Measurements from ENCODE around the gene CIB4. TPM values are rescaled to one million over a fixed set of nuclear protein-coding genes. Genes with fewer than 3 reads are reported as not detected.

The CIB4 gene
- total RNA-seq, 1 donor from 2014 or later, result not detected

- peaks cover 10% of the 10 kb centered on the region for H3K4me1 Mint-ChIP-seq
- H3K27ac Mint-ChIP-seq (ENCODE audit: unreplicated experiment), result peak overlapping the region; percentile 75
- H3K4me3 Mint-ChIP-seq, result no peak overlapping the region
- H3K27me3 Mint-ChIP-seq (ENCODE audit: low read depth), result no peaks in the 10 kb centered on the region
- H3K36me3 Mint-ChIP-seq (ENCODE audit: low read depth), result no peaks in the 10 kb centered on the region
- no peaks in the 10 kb centered on the region for H3K9me3 Mint-ChIP-seq
- no peak for DNase-seq (ENCODE audit: low read depth, low spot score)
- no peak for TF ChIP-seq CTCF (conservative IDR thresholded peaks at IDR 0.05)
Measured at GRCh38 chr2:26536371-26537068, 104.6 kb downstream of the CIB4 start.

GRCh38 chr2:26535663-26536275 lies 105.4 kb downstream of the CIB4 start:
- Mint-ChIP-seq H3K27ac (ENCODE audit: unreplicated experiment) (no peak overlapping the region), H3K27me3 (ENCODE audit: low read depth) (no peaks in the 10 kb centered on the region), H3K9me3 (no peaks in the 10 kb centered on the region), H3K4me3 (no peak overlapping the region), H3K36me3 (ENCODE audit: low read depth) (no peaks in the 10 kb centered on the region), H3K4me1 (peaks cover 7% of the 10 kb centered on the region)
- DNase-seq (ENCODE audit: low read depth, low spot score), result no peak
- TF ChIP-seq CTCF (conservative IDR thresholded peaks at IDR 0.05), result no peak

- Mint-ChIP-seq H3K36me3 (ENCODE audit: low read depth) (no peaks in the 10 kb centered on the region), H3K4me3 (no peak overlapping the region), H3K4me1 (peaks cover 4% of the 10 kb centered on the region), H3K27ac (ENCODE audit: unreplicated experiment) (peak overlapping the region; percentile 65), H3K27me3 (ENCODE audit: low read depth) (no peaks in the 10 kb centered on the region), H3K9me3 (no peaks in the 10 kb centered on the region)
- no peak for TF ChIP-seq CTCF (conservative IDR thresholded peaks at IDR 0.05)
- no peak for DNase-seq (ENCODE audit: low read depth, low spot score)
Measured at GRCh38 chr2:26534865-26535662, 106.1 kb downstream of the CIB4 start.

GRCh38 chr2:26534098-26534864 lies 106.9 kb downstream of the CIB4 start:
- H3K4me1 Mint-ChIP-seq, result peaks cover 4% of the 10 kb centered on the region
- H3K27ac Mint-ChIP-seq (ENCODE audit: unreplicated experiment), result peak overlapping the region; percentile 65
- TF ChIP-seq CTCF (conservative IDR thresholded peaks at IDR 0.05), result no peak

GRCh38 chr2:26533661-26534060 lies 107.5 kb downstream of the CIB4 start:
- Mint-ChIP-seq H3K27ac (ENCODE audit: unreplicated experiment) (no peak overlapping the region), H3K4me1 (peaks cover 4% of the 10 kb centered on the region), H3K36me3 (ENCODE audit: low read depth) (no peaks in the 10 kb centered on the region), H3K27me3 (ENCODE audit: low read depth) (no peaks in the 10 kb centered on the region), H3K4me3 (no peak overlapping the region), H3K9me3 (no peaks in the 10 kb centered on the region)
- no peak for DNase-seq (ENCODE audit: low read depth, low spot score)
- TF ChIP-seq CTCF (conservative IDR thresholded peaks at IDR 0.05), result no peak

More at GRCh38 chr2:26534098-26534864, 106.9 kb downstream of the CIB4 start:
- H3K4me3 Mint-ChIP-seq, result no peak overlapping the region
- no peak for DNase-seq (ENCODE audit: low read depth, low spot score)
- no peaks in the 10 kb centered on the region for H3K9me3 Mint-ChIP-seq
- no peaks in the 10 kb centered on the region for H3K36me3 Mint-ChIP-seq (ENCODE audit: low read depth)
- H3K27me3 Mint-ChIP-seq (ENCODE audit: low read depth), result no peaks in the 10 kb centered on the region

Measured in neural crest cell (in vitro differentiated cells).